HCT116 (cell line): ENCODE measurements around the gene IER3. TPM values are rescaled to one million over a fixed set of nuclear protein-coding genes. Genes with fewer than 3 reads are reported as not detected.

Source experiments
- ATAC-seq: fragments of 200-7000 bp; cut with Tn5 transposase; 2 replicates; pipeline ENCODE4 v1.9.1; 2020; ENCODE audit warnings: mild to moderate bottlenecking, moderate library complexity
- BruUV-seq: library from RNA; stranded (reverse); fragments of 400-500 nt; replicated peaks from 2 replicates; lab custom pipeline; 2021; lab: Mats Ljungman, UMichigan
- CTCF ChIA-PET: fragments of 300-600 bp; sonication (Branson Sonifier 250); formaldehyde crosslinking; loops from one replicate; lab custom pipeline; 2021; ENCODE audit warnings: antibody characterized with exemption; lab: Charles Lee
- POLR2A ChIA-PET: fragments of 300-600, 350-600 bp; sonication (Branson Sonifier 250); formaldehyde crosslinking; loops from one replicate; lab custom pipeline; 2021; ENCODE audit warnings: antibody characterized with exemption; lab: Charles Lee
- RAD21 ChIA-PET, 2 experiments: fragments of 300-600 bp; sonication (Branson Sonifier 250); formaldehyde crosslinking; loops; one replicate each; lab custom pipeline; 2023; ENCODE audit warnings: low total read pairs in 2 of 2; ENCODE audit not compliant: uncharacterized antibody in 2 of 2, unreplicated experiment in 2 of 2, low non-redundant PET in 1 of 2; lab: Charles Lee
- DNase-seq: peaks from one replicate; pipeline ENCODE4 v3.0.0-alpha.2; 2010; ENCODE audit warnings: low read depth, low spot score
- H2AFZ ChIP-seq: fragments of 200-600 bp; shearing (Covaris generic), sonication (generic); 2 replicates; pipeline ENCODE4 v1.6.1; 2017; ENCODE audit warnings: low read depth, mixed run types, mixed read lengths, antibody characterized with exemption, low read length; ENCODE audit not compliant: poor library complexity, severe bottlenecking
- H3K27ac ChIP-seq: 2 replicates; pipeline ENCODE4 v1.5.1; 2012; ENCODE audit warnings: low read depth, low read length
- H3K27me3 ChIP-seq: fragments of 200-600 bp; sonication (generic); 2 replicates; pipeline ENCODE4 v1.6.1; 2016; ENCODE audit warnings: mixed run types, low read length, mixed read lengths; ENCODE audit not compliant: insufficient read depth
- H3K36me3 ChIP-seq, 2 experiments: fragments of 200-500 bp in 1 of 2; fragments of 200-600 bp in 1 of 2; sonication (Bioruptor generic) in 1 of 2; sonication (generic) in 1 of 2; 2 replicates each; pipeline versions ENCODE4 v1.5.1 to v1.6.1; 2014 to 2016; ENCODE audit warnings: low read length in 2 of 2, inconsistent platforms in 1 of 2, mixed read lengths in 1 of 2, mixed run types in 1 of 2; ENCODE audit not compliant: insufficient read depth in 2 of 2, control insufficient read depth in 1 of 2
- H3K4me1 ChIP-seq, 2 experiments: fragments of 200-600 bp in 1 of 2; sonication (generic) in 1 of 2; 2 replicates each; pipeline versions ENCODE4 v1.5.1 to v1.6.1; 2012 to 2017; ENCODE audit warnings: low read length in 2 of 2, inconsistent platforms in 1 of 2, mild to moderate bottlenecking in 1 of 2, mixed read lengths in 1 of 2, mixed run types in 1 of 2, moderate library complexity in 1 of 2; ENCODE audit not compliant: insufficient read depth in 2 of 2, control insufficient read depth in 1 of 2
- H3K4me2 ChIP-seq: fragments of 200-600 bp; sonication (generic); 2 replicates; pipeline ENCODE4 v1.6.1; 2017; ENCODE audit warnings: mixed run types, low read length, mixed read lengths
- H3K4me3 ChIP-seq, 2 experiments: fragments of 200-600 bp in 1 of 2; sonication (generic) in 1 of 2; replicated peaks in 1 of 2; 2 replicates each; pipeline ENCODE4 v1.5.1; 2011 to 2016; ENCODE audit warnings: low read length in 2 of 2, control low read depth in 1 of 2, low read depth in 1 of 2, mild to moderate bottlenecking in 1 of 2, mixed read lengths in 1 of 2, mixed run types in 1 of 2
- H3K79me2 ChIP-seq: fragments of 200-600 bp; sonication (generic); 2 replicates; pipeline ENCODE4 v1.6.1; 2017; ENCODE audit warnings: mild to moderate bottlenecking, mixed run types, low read length, moderate library complexity, mixed read lengths; ENCODE audit not compliant: insufficient read depth
- H3K9ac ChIP-seq: fragments of 200-600 bp; sonication (generic); 2 replicates; pipeline ENCODE4 v1.6.1; 2016; ENCODE audit warnings: low read length, mixed read lengths
- H3K9me2 ChIP-seq: fragments of 200-600 bp; sonication (generic), shearing (Covaris generic); 2 replicates; pipeline ENCODE4 v1.6.1; 2017; ENCODE audit warnings: mixed run types, mild to moderate bottlenecking, moderate library complexity; ENCODE audit not compliant: insufficient read depth
- H3K9me3 ChIP-seq, 2 experiments: fragments of 200-500 bp in 1 of 2; fragments of 200-600 bp in 1 of 2; sonication (Bioruptor generic) in 1 of 2; sonication (generic) in 1 of 2; 2 replicates each; pipeline ENCODE4 v1.6.1; 2014 to 2017; ENCODE audit warnings: low read length in 2 of 2, mixed read lengths in 2 of 2, inconsistent platforms in 1 of 2, low read depth in 1 of 2, mild to moderate bottlenecking in 1 of 2, mixed run types in 1 of 2, moderate library complexity in 1 of 2; ENCODE audit not compliant: control insufficient read depth in 1 of 2, insufficient read depth in 1 of 2
- H4K20me1 ChIP-seq: fragments of 200-600 bp; sonication (generic), shearing (Covaris generic); 2 replicates; pipeline ENCODE4 v1.6.1; 2017; ENCODE audit warnings: mixed run types, mild to moderate bottlenecking, moderate library complexity; ENCODE audit not compliant: insufficient read depth
- ATF3 ChIP-seq: IDR thresholded peaks from 2 replicates; pipeline ENCODE4 v1.6.1; 2012
- CBX3 ChIP-seq: IDR thresholded peaks from 2 replicates; pipeline ENCODE4 v1.6.1; 2012; ENCODE audit warnings: low read depth
- EGR1 ChIP-seq: IDR thresholded peaks from 2 replicates; pipeline ENCODE4 v1.6.1; 2012; ENCODE audit warnings: low read depth
- ELF1 ChIP-seq: IDR thresholded peaks from 2 replicates; pipeline ENCODE4 v1.6.1; 2012; ENCODE audit warnings: low read depth, borderline replicate concordance
- FOSL1 ChIP-seq: IDR thresholded peaks from 2 replicates; pipeline ENCODE4 v1.6.1; 2012; ENCODE audit warnings: low read depth
- MAX ChIP-seq: IDR thresholded peaks from 2 replicates; pipeline ENCODE4 v1.6.1; 2012
- POLR2A ChIP-seq: IDR thresholded peaks from 2 replicates; pipeline ENCODE4 v1.7.0; 2011; ENCODE audit warnings: borderline replicate concordance; ENCODE audit not compliant: insufficient read depth, insufficient read length; ENCODE audit errors: extremely low read depth
- POLR2AphosphoS5 ChIP-seq: IDR thresholded peaks from 2 replicates; pipeline ENCODE4 v1.6.1; 2011; ENCODE audit warnings: mild to moderate bottlenecking, low read depth, low read length, moderate library complexity
- RAD21 ChIP-seq: IDR thresholded peaks from 2 replicates; pipeline ENCODE4 v1.6.1; 2012; ENCODE audit warnings: low read depth, mild to moderate bottlenecking
- SIN3A ChIP-seq: IDR thresholded peaks from 2 replicates; pipeline ENCODE4 v1.6.1; 2012; ENCODE audit warnings: low read depth
- SRF ChIP-seq: IDR thresholded peaks from 2 replicates; pipeline ENCODE4 v1.6.1; 2012; ENCODE audit warnings: low read depth
- TCF7L2 ChIP-seq: IDR thresholded peaks from 2 replicates; pipeline ENCODE4 v1.7.0; 2011; ENCODE audit warnings: borderline replicate concordance, inconsistent platforms; ENCODE audit not compliant: insufficient read depth, insufficient read length; ENCODE audit errors: extremely low read depth
- YY1 ChIP-seq: IDR thresholded peaks from 2 replicates; pipeline ENCODE4 v1.6.1; 2011; ENCODE audit warnings: low read length, low read depth, moderate library complexity, mild to moderate bottlenecking; ENCODE audit not compliant: insufficient replicate concordance; ENCODE audit errors: extremely low read depth
- ZBTB33 ChIP-seq: IDR thresholded peaks from 2 replicates; pipeline ENCODE4 v1.6.1; 2011; ENCODE audit warnings: mild to moderate bottlenecking, low read length, moderate library complexity; ENCODE audit not compliant: insufficient replicate concordance; ENCODE audit errors: extremely low read depth
- ZNF274 ChIP-seq: fragments of 200-500 bp; sonication (Bioruptor generic); IDR thresholded peaks from 2 replicates; pipeline ENCODE4 v1.6.1; 2014; ENCODE audit warnings: mild to moderate bottlenecking, low read depth, low read length, inconsistent platforms
- intact Hi-C: fragments of 100-400 bp; cut with micrococcal nuclease; formaldehyde crosslinking; loops from 2 replicates; pipeline ENCODE4 v1.10.0; 2022
- total RNA-seq: library from RNA; stranded (reverse); gene quantifications from one replicate; pipeline ENCODE4 v1.2.1, GENCODE V29; 2021; ENCODE audit not compliant: unreplicated experiment

The IER3 gene
- total RNA-seq, 1 experiment from 2014 or later = 952 TPM

GRCh38 chr6:30712441-30712945 is 31.9 kb downstream of the IER3 start:
- ATAC-seq = no peak
- POLR2A ChIA-PET = no interaction called here
- TF ChIP-seq YY1 (no peak), ZNF274 (no peak), ATF3 (no peak), POLR2A (no peak), POLR2AphosphoS5 (no peak), TCF7L2 (no peak), EGR1 (no peak), SRF (no peak), ZBTB33 (no peak), SIN3A (no peak), RAD21 (no peak), MAX (no peak), FOSL1 (no peak), CBX3 (no peak), ELF1 (no peak)
- TF ChIP-seq, all 23 proteins: peak for 0

More at GRCh38 chr6:30712441-30712945, 31.9 kb downstream of the IER3 start:
- no peak overlapping the region for H3K9ac ChIP-seq
- no peaks in the 10 kb centered on the region for H4K20me1 ChIP-seq
- intact Hi-C loops = no loop called here
- H3K27ac ChIP-seq = no peak overlapping the region
- H3K9me2 ChIP-seq = no peaks in the 10 kb centered on the region
- no peak overlapping the region for H3K4me2 ChIP-seq
- no TSS peak for BruUV-seq
- peaks cover 8 to 16% of the 10 kb centered on the region in 2 experiments for H3K4me1 ChIP-seq
- H3K9me3 ChIP-seq = no peaks in the 10 kb centered on the region
- H2AFZ ChIP-seq = no peak overlapping the region
- CTCF ChIA-PET = no interaction called here
- H3K27me3 ChIP-seq = no peaks in the 10 kb centered on the region
- H3K4me3 ChIP-seq = no peak overlapping the region
- H3K36me3 ChIP-seq = peaks cover 7 to 21% of the 10 kb centered on the region in 2 experiments; a peak in 2 of 4 replicates
- RAD21 ChIA-PET = no interaction called here
- H3K79me2 ChIP-seq = peaks cover 12% of the 10 kb centered on the region
- no peak for DNase-seq
